ENCODE data around the gene SH3BP5.

Gene SH3BP5

DNA sequence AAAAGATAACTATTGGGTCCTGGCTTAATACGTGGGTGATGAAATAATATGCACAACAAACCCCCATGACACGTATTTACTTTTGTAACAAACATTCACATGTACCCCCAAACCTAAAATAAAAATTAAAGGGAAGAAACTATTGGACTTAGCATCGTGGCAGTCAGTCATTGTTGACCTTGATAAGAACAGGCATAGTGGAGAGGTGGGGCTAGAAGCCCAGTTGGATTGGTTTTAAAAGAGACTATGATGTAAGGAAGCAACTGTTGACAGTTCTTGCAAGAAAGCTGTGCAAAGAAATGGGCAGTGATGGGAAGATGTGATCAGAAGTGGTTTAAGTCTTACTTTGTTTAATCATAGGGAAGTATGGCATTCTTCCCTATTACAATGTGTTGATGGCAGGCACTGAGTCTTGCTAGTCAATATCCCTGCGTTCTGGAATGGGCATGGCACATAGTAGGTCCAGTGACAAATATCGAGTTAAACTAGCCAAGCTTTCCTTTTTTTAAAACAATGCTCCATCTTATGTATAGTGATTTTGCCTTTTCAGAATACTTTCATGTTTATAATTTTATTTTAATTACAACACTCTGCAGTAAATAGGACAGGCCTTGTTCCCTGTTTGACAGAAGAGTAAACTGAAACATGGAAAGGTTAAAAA lies 88.4 kb downstream of the SH3BP5 start:
- DNase-seq (ENCODE audit: low spot score), result no peak

DNA sequence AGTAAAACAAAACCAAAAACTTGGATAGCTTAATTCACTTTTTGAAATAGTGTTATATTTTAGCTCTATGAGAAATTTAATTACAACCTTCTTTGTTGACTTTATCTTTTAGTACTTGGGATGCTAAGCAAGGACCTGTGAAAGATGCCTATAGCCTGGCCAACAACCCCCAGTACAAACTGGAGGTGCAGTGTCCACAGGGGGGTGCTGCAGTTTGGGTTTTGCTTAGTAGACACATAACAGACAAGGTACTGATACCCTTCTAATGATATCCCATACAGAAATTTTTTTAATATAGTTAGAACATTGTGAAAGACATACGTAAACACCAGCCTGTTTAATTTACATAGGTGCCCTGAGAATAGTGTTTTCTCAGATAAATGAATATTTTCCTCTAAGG lies 91.0 kb downstream of the SH3BP5 start:
- DNase-seq (ENCODE audit: low spot score), result no peak

DNA sequence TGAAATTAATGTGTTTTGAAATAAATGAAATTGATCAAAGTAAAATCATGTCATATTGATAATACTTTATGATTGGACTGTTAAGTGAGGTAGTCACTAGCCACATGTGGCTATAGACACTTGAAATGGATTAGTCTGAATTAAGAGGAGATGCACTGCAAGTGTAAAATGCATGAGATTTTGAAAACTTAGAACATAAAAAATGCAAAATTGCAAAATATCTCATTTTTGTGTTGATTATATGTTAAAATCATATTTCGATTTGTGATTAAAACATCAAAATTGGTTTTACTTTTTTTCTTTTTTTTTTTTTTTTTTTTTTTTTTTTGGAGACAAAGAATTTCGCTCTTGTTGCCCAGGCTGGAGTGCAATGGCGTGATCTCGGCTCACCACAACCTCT lies 103.1 kb downstream of the SH3BP5 start:
- no peak for DNase-seq (ENCODE audit: low spot score)

DNA sequence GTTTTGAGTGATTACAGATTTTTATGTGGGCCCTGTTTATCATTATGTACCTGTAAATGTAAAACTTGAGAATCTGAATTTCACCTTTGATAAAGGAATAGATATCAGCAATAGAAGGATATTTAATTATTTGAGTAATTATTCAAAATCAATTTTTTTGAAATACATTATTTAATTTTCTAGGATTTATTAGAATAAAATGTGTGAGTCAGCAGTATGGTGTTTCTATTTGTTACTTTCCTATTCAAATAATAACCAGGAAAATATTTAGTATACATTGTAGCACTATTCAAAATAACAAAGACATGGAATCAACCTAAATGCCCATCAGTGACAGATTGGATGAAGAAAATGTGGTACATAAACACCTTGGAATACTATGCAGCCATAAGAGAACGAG lies 104.2 kb downstream of the SH3BP5 start:
- DNase-seq (ENCODE audit: low spot score), result no peak

DNA sequence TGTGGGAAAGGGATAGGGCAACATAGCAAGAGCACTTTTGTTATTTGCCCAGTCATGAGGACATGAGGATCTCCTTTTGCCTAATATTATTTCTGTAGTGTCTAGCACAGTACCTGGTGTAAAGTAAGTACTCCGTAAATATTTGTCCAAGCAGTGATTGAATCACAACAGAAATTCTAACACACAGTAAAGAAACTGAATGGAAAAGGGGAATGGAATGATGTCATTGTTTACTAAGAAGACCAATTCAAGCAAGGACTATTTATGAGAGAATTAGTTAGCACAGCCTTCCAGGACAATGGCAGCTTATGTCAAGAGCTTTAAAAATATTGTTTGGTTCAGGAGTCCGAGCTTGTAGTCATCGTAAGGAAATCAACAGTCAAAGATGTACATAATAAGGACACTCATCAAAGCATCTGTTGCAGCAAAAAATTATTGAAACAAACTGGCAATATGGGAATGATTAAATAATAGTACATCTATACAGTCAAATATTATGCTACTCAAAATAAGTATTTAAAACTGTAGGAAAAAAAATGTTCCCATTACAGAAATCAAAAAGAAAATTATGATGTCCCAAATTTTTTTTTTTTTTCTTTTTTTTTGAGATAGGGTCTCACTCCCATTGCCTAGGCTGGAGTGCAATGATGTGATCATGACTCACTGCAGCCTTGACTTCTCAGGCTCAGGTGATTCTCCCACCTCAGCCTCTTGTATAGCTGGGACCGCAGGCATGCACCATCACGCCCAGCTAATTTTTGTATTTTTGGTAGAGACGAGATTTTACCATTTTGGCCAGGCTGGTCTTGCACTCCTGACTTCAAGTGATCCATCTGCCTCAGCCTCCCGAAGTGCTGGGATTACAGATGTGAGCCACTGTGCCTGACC lies 108.5 kb downstream of the SH3BP5 start:
- DNase-seq (ENCODE audit: low spot score), result no peak

DNA sequence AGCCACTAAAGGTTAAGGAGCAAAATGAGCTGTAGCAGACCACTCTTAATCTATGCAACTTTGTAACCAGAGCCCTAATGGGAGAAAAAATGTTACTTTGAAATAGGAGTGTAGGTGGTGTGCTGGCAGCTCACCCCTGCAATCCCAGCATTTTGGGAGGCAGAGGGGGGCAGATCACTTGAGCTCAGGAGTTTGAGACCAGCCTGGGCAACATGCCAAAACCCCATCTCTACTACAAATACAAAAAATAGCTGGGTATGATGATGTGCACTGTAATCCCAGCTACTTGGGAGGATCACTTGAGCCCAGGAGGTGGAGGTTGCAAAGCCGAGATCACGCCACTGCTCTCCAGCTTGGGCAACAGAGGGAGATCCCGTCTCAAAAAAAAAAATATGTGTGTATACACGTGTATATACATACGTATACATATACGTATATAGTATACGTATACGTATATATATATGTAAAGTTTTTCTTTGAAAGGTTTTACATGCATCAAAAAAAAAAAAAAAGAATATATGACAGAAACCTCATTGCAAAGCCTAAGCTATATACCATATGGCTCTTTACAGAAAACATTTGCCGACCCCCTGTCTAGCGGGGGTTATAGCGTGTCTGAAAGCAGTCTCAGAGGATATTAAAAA lies 110.7 kb downstream of the SH3BP5 start:
- no peak for DNase-seq (ENCODE audit: low spot score)

DNA sequence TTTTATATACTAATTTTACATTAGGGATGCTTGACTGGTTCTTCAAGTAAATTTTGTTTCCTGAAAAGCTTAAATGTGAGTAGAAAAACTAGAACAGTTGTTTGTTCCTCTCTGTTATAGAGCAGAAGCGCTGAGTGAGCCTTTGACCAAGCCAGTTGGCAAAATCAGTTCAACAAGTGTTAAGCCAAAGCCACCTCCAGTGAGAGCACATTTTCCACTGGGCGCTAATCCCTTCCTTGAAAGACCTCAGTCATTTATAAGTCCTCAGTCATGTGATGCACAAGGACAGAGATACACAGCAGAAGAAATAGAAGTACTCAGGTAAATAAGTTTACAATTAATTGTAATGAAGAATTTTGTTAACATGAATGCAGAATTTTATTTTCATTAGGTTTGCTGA lies 111.7 kb downstream of the SH3BP5 start:
- no peak for DNase-seq (ENCODE audit: low spot score)

DNA sequence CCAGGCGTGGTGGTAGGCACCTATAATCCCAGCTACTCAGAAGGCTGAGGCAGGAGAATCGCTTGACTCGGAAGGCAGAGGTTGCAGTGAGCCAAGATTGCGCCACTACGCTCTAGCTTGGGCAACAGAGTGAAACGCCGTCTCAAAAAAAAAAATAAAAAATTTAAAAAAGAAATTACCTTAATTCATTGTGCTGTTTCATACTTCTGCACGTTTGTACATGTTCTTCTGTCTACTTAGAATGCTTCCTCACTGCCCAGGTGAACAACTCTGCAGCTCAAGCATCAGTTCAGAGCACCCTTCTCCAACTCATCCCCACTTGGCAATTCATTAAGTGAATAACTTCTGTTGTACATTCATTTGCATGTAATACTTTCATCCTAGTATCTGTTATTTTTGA lies 112.3 kb downstream of the SH3BP5 start:
- DNase-seq (ENCODE audit: low spot score), result no peak

DNA sequence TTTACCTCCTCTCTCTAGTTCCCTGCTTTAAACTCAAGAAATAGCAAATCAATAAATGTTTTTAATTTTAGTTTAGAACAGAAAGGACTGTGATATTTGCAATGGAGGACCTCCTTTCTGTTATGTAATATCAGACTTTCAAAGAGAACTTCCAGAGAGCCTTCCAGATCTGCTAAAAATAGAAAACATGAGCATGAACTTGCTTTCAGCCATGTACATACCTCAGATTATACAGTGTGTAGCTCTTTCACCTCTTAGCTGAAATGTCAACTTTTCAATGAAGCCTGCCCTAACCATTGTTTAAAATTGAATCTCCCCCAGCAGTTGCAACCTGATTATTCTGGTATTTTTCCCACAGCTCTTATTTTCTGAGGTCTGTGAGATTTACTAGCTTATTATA lies 113.7 kb downstream of the SH3BP5 start:
- no peak for DNase-seq (ENCODE audit: low spot score)

DNA sequence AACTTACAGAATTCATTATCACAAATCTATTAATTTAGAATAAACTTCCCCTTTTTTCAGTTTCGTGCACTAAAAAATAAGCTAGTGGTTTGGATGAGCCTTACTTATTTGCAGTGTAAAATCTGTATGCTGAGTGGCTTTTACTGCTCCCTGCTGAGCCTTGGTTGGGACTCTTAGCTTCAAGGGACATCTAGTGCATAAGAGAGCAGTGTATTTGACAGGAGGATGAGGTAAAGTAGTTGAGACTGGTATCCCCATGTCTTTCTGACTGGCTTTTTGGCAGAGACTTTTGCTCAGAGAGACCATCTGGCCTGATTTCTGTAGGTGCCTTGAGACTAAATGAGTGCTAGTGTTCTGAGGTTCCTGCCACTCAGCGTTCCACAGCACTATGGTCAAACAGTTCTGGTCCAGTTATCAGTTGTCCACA lies 114.5 kb downstream of the SH3BP5 start:
- no peak for DNase-seq (ENCODE audit: low spot score)

DNA sequence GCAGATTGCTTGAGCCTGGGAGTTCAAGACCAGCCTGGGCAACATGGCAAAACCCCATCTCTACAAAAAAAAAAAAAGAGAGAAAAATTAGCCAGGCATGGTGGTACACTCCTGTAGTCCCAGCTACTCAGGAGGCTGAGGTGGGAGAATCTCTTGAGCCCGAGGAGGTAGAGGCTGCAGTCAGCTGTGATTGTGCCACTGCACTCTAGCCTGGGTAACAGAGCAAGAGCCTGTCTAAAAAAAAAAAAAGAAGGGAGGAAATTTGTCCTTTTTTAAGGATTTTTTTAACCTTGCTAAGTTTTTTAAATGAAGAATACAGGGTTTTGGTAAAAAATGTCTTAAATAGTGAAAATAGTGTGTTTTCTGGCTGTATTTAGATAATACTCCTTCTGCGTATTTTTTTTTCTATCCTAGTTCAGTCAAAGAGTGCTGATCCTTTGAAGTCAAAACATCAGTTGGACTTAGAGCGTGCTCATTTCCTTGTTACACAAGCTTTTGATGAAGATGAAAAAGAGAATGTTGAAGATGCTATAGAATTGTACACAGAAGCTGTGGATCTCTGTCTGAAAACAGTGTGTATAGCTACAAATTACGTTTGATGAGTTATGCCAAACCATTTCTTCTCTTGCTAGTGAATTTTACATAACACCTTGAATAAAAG lies 115.2 kb downstream of the SH3BP5 start:
- no peak for DNase-seq (ENCODE audit: low spot score)

DNA sequence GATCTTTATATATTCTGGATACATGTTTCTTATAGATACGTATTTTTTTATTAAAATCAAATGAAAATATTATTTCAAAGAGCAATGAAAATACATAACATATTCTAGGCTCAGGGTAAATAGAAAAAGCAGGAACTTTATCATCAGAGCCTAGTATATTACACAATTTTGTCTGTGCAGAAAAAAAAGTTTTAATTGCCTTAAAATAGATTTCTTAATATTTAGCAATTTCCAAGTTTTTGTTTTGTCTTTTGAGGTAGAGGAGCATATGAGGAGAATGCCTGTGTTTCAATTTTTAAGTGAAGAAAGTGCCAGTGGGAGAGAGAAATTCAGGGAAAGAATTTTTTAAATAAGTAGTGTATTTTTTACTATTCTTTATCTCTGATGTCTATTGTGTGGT lies 115.9 kb downstream of the SH3BP5 start:
- no peak for DNase-seq (ENCODE audit: low spot score)

DNA sequence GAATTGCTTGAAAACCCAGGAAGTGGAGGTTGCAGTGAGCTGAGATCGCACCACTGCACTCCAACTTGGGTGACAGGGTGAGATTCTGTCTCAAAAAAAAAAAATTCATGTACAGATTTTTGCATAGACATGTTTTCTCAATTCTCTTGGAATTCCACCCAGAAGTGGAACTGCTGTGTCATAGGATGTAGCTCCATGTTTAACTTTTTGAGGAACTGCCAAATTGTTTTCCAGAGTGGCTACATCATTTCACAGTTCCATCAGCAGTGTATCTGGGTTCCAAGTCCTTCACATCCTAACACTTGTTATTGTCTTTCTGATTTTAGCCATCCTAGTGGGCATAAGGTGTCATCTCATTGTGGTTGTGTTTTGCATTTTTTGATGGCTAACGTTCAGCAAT lies 116.4 kb downstream of the SH3BP5 start:
- no peak for DNase-seq (ENCODE audit: low spot score)

DNA sequence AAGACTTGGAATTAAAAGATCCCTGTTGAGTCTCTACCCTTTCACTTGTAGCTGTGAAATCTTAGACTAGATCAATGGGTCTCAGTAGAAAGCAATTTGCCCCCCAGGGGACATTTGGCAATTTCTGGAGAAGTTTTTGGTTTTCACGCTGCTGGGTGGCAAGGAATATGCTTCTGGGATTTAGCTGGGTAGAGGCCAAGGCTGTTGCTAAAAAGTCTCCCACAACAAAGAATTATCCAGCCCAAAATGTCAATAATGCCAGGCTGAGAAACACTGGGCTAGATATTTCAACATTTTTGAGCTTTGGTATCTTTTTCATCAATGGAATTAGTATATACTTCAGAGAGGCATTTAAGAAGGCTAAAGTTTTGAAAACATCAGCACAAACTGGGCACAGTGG lies 117.6 kb downstream of the SH3BP5 start:
- DNase-seq (ENCODE audit: low spot score), result no peak

DNA sequence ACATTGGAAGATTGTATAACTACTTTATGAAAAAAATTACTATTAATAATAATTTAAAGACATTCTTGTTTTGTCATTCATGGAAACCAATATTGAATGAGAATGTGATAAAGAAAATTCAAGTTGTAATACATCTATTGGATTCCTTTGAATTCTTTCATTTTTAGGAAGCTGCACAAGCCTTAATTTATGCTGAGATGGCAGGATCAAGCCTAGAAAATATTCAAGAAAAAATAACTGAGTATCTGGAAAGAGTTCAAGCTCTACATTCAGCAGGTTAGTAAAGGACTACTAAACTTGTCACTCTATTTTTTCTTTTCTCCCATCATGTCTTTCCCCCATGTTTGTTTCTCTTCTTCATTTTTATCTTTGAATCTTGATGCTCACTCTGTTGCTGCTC lies 120.4 kb downstream of the SH3BP5 start:
- DNase-seq (ENCODE audit: low spot score), result no peak

DNA sequence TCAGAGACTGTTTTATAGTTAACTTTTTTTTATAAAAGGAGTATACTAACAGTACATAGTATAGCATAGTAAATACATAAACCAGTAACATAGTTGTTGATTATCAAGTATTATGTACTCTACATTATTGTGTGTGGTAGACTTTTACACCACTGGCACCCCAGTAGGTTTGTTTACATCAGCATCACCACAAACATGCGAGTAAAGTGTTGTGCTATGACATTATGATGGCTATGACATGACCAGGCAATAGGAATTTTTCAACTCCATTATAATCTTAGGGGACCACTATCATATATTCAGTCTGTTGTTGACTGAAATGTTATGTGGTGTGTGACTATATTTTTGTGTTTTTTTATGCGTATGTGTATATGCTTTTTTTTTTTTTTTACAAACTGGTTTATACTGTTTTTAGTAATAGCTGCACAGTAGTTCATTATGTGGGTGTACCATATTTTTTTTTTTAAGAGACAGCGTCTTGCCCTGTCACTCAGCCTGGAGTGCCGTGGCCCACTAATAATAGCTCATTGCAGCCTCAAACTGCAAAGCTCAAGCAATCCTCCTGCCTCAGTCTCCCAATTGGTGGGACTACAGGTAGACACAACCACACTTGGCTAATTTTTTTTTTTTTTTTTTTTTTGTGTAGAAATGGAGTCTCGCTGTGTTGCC lies 124.4 kb downstream of the SH3BP5 start:
- no peak for DNase-seq (ENCODE audit: low spot score)

DNA sequence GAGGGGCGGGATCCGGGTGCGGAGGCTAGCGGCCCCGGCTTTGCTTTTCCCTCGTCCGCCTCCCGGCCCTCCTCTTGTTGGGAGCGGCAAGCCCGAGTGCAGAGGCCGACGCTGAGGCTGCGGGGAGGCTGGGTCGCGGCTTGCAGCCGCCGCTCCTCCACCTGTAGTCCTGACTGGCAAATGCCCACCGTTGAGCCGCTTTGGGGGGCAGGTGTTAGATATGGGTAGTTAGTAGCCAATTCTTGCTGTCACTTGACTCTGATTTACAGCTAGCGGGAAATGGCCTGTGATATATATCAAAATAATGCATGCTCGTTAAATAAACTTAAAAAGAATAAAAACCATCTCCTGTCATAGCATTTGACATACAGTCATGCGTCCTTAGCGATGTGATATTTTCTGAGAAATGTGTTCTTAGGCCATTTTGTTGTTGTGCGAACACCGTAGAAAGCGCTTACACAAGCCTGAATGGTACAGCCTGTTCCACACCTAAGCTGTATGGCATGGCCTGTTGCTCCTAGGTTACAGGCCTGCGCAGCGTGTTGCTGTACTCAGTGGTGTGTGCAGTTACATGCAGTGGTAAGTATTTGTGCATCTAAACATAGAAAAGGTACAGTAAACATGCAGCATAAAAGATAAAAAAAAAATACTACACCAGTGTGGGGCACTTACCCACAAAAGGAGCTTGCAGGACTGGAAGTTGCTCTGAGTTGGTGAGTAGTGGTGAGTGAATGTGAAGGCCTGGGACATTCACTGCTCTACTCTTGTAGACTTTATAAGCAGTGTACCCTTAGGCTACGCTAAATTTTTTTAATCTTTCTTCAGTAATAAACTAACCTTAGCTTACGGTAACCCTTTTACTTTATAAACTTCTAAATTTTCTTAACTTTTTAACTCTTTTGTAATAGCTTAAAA lies 125.5 kb downstream of the SH3BP5 start:
- peak; percentile 9 for DNase-seq (ENCODE audit: low spot score)

DNA sequence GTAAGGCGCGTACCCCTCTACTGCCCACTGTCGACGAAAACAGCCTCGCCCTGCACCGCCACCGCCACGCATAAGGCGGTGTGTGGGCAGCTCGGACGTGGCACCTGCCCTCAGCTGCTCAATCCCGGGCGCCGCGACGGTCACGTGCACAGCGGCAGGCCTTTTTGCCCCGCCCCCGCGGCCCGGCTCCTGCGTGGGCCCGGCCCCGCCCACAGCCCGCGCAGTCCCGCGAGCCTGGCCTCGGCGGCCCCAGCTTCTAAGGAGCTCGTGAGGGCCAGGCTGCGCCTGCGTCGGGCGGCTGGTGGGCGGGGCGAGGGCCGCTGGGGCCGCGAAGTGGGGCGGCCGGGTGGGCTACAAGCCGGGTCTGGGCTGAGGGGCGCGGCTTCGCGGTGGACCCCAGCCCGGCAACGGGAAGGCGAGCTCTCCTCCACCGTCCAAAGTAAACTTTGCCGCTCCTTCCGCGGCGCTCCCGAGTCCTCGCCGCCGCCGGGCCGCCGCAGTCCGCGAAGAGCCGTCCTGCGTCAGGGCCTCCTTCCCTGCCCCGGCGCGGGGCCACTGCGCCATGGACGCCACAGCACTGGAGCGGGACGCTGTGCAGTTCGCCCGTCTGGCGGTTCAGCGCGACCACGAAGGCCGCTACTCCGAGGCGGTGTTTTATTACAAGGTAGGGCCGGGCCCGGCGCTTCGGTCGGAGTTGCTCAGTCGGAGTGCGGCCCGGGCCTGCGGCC lies 126.3 kb downstream of the SH3BP5 start, which contains the start of gene CAPN7:
Gene CAPN7, plus strand, starts transcription at position 313 of the 728 bp plus-strand sequence. Its CDS starts 250 bp downstream, at position 563.
- peak; percentile 97 for DNase-seq (ENCODE audit: low spot score)

DNA sequence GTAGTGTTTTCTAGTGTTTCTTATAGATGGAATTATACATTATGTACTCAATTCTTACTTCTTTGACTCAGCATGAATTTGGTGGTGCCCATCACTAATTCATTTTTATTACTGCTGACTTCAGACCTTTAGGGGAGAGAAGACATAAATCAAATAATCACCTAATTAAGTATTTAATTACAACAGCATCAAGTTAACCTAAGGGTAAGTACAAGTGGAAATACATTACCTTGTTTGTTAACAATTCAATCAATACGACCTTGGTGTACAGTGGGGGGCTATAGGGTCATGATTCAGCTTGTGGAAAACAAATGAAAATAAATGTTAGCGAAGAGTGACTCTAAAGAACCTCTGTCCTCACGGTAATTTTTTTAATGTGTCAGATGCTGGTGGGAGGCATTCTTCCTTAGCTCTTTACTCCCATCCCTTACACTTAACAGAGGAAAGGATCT lies 126.9 kb downstream of the SH3BP5 start:
- DNase-seq (ENCODE audit: low spot score), result no peak

Data from LoVo (cell line).